OCI-M2 (cell line): ENCODE results near the gene P2RY8.
"Not testable (repeated sequence)": the region's sequence is repeated elsewhere in the genome, so short reads cannot be mapped to it uniquely, and the experiment has no call there.

Experiments
- DNase-seq: peaks from one replicate; lab custom pipeline; 2025; ENCODE audit not compliant: unreplicated experiment; lab: John Stamatoyannopoulos, UW

Gene P2RY8

GRCh38 chrX:1545776-1546408 lies 8.9 kb upstream of the P2RY8 start:
- no peak for DNase-seq

DNA sequence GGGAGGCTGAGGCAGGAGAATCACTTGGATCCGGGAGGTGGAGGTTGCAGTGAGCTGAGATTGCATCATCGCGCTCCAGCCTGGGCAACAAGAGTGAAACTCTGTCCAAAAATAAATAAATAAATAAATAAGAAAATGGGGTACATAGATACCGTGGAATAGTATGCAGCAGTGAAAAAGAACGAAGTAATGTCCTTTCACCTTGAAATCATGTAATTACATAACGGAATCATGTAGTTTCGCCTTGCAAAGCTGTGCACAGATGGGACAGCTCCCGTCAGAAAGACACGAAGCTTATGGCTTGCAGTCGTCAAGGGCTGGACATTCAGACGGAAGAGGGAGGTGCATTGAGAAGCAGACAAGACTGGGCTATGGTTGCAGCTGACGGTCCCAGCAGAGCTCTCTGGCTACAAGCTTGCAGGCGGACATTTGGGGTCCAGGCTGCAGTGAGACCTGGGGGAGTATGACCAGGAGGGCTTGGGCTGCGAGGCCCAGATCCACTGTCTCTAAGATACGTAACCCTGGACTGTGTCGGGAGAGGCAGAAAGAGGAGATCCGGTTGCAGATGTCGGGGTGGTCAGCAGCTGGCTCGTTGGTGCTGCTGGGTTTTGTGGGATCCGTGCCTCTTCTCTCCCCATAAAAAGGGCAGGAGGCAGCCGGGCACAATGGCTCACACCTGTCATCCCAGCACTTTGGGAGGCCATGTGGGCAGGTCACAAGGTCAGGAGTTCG lies 6.2 kb upstream of the P2RY8 start:
- DNase-seq: no peak

GRCh38 chrX:1539146-1539545 lies 2.2 kb upstream of the P2RY8 start:
- not testable (repeated sequence) for DNase-seq

GRCh38 chrX:1537716-1538090 lies 718 bp upstream of the P2RY8 start:
- not testable (repeated sequence) for DNase-seq

DNA sequence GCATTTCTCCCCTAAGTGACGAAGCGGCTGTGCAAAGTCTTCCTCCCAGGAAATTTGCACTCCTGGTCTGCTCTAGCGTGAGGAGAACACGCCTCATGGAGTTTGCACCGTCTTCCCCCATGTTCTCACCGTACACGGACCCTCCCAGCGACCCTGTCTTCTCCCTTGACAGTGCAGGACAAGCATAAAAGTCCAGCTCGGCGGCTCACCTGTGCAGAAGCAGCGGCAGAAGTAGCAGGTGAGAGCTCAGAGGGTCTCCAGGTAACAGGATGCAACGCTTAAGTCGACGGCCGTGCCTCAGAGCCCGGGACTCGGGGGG lies 314 bp downstream of the P2RY8 start:
- no peak for DNase-seq

DNA sequence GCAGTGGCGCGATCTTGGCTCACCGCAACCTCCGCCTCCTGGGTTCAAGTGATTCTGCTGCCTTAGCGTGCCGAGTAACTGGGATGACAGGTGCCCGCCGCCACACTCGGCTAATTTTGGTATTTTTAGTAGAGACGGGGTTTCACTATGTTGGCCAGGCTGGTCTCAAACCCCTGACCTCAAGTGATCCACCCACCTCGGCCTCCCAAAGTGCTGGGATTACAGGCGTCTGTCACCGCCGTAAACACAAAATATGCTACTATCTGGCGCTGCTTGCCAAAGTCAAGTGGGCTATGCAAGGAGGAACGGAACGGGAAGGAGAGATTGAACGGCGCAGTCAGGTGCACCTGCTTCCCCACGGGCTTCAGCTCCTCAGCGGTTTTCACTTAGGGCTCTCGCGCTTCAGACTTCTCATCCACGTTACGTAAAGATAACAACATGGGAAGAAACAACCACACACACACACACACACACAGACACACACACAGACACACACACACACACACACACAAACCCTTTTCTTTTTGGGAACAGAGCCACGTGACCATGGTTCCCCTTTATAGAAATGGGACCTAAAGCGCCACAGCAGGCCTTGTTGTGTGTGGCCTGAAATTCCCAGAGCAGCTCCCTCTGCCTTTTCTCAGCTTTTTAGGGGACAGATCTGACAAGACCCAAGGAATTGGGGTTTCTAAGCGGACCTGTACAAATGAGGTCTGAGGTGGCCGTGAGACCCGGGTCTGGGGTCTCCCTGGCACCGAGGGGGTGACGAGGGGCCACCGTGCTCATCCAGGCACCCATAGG lies 1.5 kb downstream of the P2RY8 start:
- no peak for DNase-seq

- no peak for DNase-seq
Observed at GRCh38 chrX:1534301-1535168, 2.5 kb downstream of the P2RY8 start.

DNA sequence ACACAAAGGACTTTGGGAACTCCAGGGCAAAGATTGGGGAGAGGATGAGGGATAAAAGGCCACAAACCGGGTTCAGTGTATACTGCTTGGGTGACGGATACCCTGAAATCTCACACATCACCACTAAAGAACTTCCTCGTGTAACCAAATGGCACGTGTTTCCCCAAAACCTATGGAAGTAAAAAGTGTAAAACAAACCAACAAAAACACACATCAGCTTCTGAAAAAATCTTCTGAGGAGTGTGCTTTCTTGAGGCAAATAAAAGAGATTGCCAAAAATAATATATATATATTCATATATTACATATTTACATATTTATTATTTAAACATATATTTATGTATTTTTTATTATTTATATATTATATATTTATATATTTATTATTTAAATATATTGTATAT lies 3.9 kb downstream of the P2RY8 start:
- no peak for DNase-seq

GRCh38 chrX:1531096-1531890 lies 5.7 kb downstream of the P2RY8 start:
- no peak for DNase-seq

DNA sequence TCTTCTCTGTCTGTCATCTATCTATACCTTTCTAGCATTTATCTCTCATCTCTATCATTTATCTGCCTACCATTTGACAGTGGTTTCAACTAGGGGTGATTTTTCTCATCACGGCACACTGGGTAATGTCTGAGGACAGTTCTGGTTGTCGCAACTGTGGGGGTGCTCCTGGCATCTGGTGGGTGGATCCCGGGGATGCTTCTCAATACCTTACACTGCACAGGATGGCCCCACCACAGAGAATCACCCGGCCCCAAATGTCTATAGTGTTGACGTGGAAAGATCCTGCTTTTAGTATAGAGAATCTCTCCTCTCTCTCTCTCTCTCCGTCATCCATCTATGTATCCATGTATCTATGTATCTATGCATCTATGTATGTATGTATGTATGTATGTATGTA lies 7.2 kb downstream of the P2RY8 start:
- no peak for DNase-seq

DNA sequence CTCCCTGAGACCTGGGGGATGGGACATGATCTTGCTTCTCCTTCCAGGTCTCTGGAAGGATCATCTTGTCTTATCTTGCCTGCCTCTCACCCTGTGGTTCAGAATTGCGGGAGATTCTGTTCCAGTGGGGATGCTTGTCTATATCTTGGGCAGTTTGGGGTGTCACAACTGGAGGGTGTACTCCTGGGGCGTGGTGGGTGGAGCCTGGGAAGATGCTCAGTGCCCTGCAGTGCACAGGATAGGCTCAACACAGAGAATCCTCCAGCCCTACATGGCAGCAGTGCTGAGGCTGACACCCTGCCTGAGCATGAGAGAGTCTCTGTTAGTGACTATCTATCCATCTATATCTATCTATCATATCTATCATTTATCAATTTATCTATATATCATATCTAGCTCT lies 7.7 kb downstream of the P2RY8 start:
- DNase-seq: no peak

GRCh38 chrX:1528884-1529203 lies 8.1 kb downstream of the P2RY8 start:
- no peak for DNase-seq

- no peak for DNase-seq
Observed at GRCh38 chrX:1528186-1528883, 8.7 kb downstream of the P2RY8 start.

GRCh38 chrX:1527457-1527856 lies 9.5 kb downstream of the P2RY8 start:
- DNase-seq: no peak

- no peak for DNase-seq
Observed at GRCh38 chrX:1526565-1526964, 10.4 kb downstream of the P2RY8 start.

- DNase-seq: no peak
Observed at GRCh38 chrX:1525583-1526355, 11.2 kb downstream of the P2RY8 start.

- DNase-seq: no peak
Observed at GRCh38 chrX:1524874-1525582, 12.0 kb downstream of the P2RY8 start.

GRCh38 chrX:1522905-1523304 lies 14.1 kb downstream of the P2RY8 start:
- DNase-seq: not testable (repeated sequence)
